PC-3 (cell line): Measurements from ENCODE around the gene LNX1. TPM values are rescaled to one million over a fixed set of nuclear protein-coding genes. Genes with fewer than 3 reads are reported as not detected.

Experiments used
- ATAC-seq: fragments of 200-7000 bp; cut with Tn5 transposase; 2 replicates; pipeline ENCODE4 v1.9.1; 2020; ENCODE audit warnings: mild to moderate bottlenecking, moderate library complexity
- BruUV-seq: library from RNA; stranded (reverse); fragments of 400-500 nt; replicated peaks from 2 replicates; lab custom pipeline; 2021; lab: Mats Ljungman, UMichigan
- CTCF ChIA-PET: fragments of 300-600 bp; sonication (Branson Sonifier 250); formaldehyde crosslinking; loops from one replicate; lab custom pipeline; 2022; ENCODE audit warnings: antibody characterized with exemption; lab: Charles Lee
- POLR2A ChIA-PET: fragments of 300-600 bp; sonication (Branson Sonifier 250); formaldehyde crosslinking; loops from one replicate; lab custom pipeline; 2022; ENCODE audit warnings: antibody characterized with exemption; ENCODE audit not compliant: unreplicated experiment; lab: Charles Lee
- DNase-seq: peaks from one replicate; pipeline ENCODE4 v3.0.0-alpha.2; 2015
- H2AFZ ChIP-seq: fragments of 300-600 bp; sonication (generic); 2 replicates; pipeline ENCODE4 v1.6.0; 2016; ENCODE audit warnings: antibody characterized with exemption, low read length
- H3F3A ChIP-seq: fragments of 300-600 bp; sonication (generic); one replicate; pipeline ENCODE4 v1.6.0; 2017; ENCODE audit warnings: antibody characterized with exemption, low read length, control low read depth, mild to moderate bottlenecking; ENCODE audit not compliant: unreplicated experiment
- H3K27ac ChIP-seq: fragments of 300-600 bp; sonication (generic); 2 replicates; pipeline ENCODE4 v1.5.1; 2016; ENCODE audit warnings: mild to moderate bottlenecking, low read length
- H3K27me3 ChIP-seq: fragments of 300-600 bp; sonication (generic); 2 replicates; pipeline ENCODE4 v1.6.1; 2016; ENCODE audit warnings: low read length, mixed read lengths
- H3K36me3 ChIP-seq: fragments of 300-600 bp; sonication (generic); 2 replicates; pipeline ENCODE4 v1.6.1; 2016; ENCODE audit warnings: low read depth, mixed run types, low read length, mixed read lengths
- H3K4me1 ChIP-seq: fragments of 300-600 bp; sonication (generic); 2 replicates; pipeline ENCODE4 v1.5.1; 2016; ENCODE audit warnings: low read length; ENCODE audit not compliant: insufficient read depth
- H3K4me2 ChIP-seq: fragments of 300-600 bp; sonication (generic); 2 replicates; pipeline ENCODE4 v1.6.0; 2016; ENCODE audit warnings: low read length
- H3K4me3 ChIP-seq: fragments of 300-600 bp; sonication (generic); 2 replicates; pipeline ENCODE4 v1.5.1; 2016; ENCODE audit warnings: mild to moderate bottlenecking, low read length, mixed read lengths
- H3K79me2 ChIP-seq: fragments of 300-600 bp; sonication (generic); 2 replicates; pipeline ENCODE4 v1.6.1; 2017; ENCODE audit warnings: low read length, mixed read lengths
- H3K9ac ChIP-seq: fragments of 300-600 bp; sonication (generic); 2 replicates; pipeline ENCODE4 v1.6.0; 2016; ENCODE audit warnings: mild to moderate bottlenecking, low read length
- H3K9me2 ChIP-seq: fragments of 300-600 bp; sonication (generic); replicated peaks from 2 replicates; pipeline ENCODE4 v1.6.1; 2016; ENCODE audit warnings: mixed run types, low read length, mixed read lengths
- H3K9me3 ChIP-seq: fragments of 300-600 bp; sonication (generic); 2 replicates; pipeline ENCODE4 v1.6.1; 2016; ENCODE audit warnings: low read length, mixed read lengths
- H4K20me1 ChIP-seq: fragments of 300-600 bp; sonication (generic); 2 replicates; pipeline ENCODE4 v1.6.1; 2016; ENCODE audit warnings: low read length, mixed read lengths
- CTCF ChIP-seq: fragments of 300-600 bp; sonication (generic); conservative IDR thresholded peaks from 2 replicates; pipeline ENCODE4 v1.5.1; 2017; ENCODE audit warnings: antibody characterized with exemption, low read depth, mild to moderate bottlenecking, low read length
- EZH2 ChIP-seq: fragments of 300-600 bp; sonication (generic); IDR thresholded peaks from one replicate; pipeline ENCODE4 v1.6.1; 2017; ENCODE audit warnings: antibody characterized with exemption, mild to moderate bottlenecking, low read length; ENCODE audit not compliant: unreplicated experiment
- EZH2phosphoT487 ChIP-seq: fragments of 300-600 bp; sonication (generic); IDR thresholded peaks from 2 replicates; pipeline ENCODE4 v1.6.1; 2018; ENCODE audit warnings: mild to moderate bottlenecking, antibody characterized with exemption, low read length, borderline replicate concordance
- intact Hi-C: fragments of 100-400 bp; cut with micrococcal nuclease; formaldehyde crosslinking; loops from 2 replicates; pipeline ENCODE4 v1.9.0; 2023
- total RNA-seq: library from RNA; depleted of rRNA; stranded (reverse); fragments of >200 nt; gene quantifications from 2 replicates; pipeline ENCODE4 v1.2.3, GENCODE V29; 2014

LNX1 gene
- total RNA-seq, 1 experiment from 2014 or later: 2.8 TPM

GRCh38 chr4:53576071-53576617 is 15.1 kb downstream of the LNX1 start:
- DNase-seq: peak; percentile 22
- H3K9ac ChIP-seq: peak overlapping the region; percentile 24; the same call in 1 of the 2 replicates
- no peak for TF ChIP-seq CTCF
- H3K9me2 ChIP-seq: no peaks in the 10 kb centered on the region
- H3K27me3 ChIP-seq: no peaks in the 10 kb centered on the region
- ChIA-PET CTCF (interaction anchor here (0.7 kb wide), 1 partner anchor 126 kb away, joined by 3 read pairs; no protein-coding TSS in a partner anchor), POLR2A (no interaction called here)
- H2AFZ ChIP-seq: no peak overlapping the region
- no peaks in the 10 kb centered on the region for H4K20me1 ChIP-seq
- intact Hi-C loops: loop anchor here (2.0 kb wide), 2 partner anchors 17 to 33 kb away; no protein-coding TSS in a partner anchor
- no peak overlapping the region for H3K4me3 ChIP-seq
- H3K4me1 ChIP-seq: peaks cover 42% of the 10 kb centered on the region
- peak overlapping the region; percentile 59 for H3K4me2 ChIP-seq
- no peaks in the 10 kb centered on the region for H3K79me2 ChIP-seq
- BruUV-seq: no TSS peak
- H3K36me3 ChIP-seq: no peaks in the 10 kb centered on the region
- peak overlapping the region; percentile 81 for H3K27ac ChIP-seq
- ATAC-seq: peak; percentile 21
- peaks cover 3% of the 10 kb centered on the region for H3F3A ChIP-seq
- H3K9me3 ChIP-seq: no peaks in the 10 kb centered on the region

- POLR2A ChIA-PET: no interaction called here
- intact Hi-C loops: no loop called here
- H3K27ac ChIP-seq: no peak overlapping the region
Measured at GRCh38 chr4:53575552-53575951, 15.7 kb downstream of the LNX1 start.

More at GRCh38 chr4:53575552-53575951, 15.7 kb downstream of the LNX1 start:
- Histone ChIP-seq H3K4me3 (no peak overlapping the region), H3K27me3 (no peaks in the 10 kb centered on the region), H4K20me1 (no peaks in the 10 kb centered on the region), H3K79me2 (no peaks in the 10 kb centered on the region), H3K9me2 (no peaks in the 10 kb centered on the region), H3K36me3 (no peaks in the 10 kb centered on the region), H3K4me1 (peaks cover 42% of the 10 kb centered on the region), H3K4me2 (no peak overlapping the region; the same call in 1 of the 2 replicates), H2AFZ (no peak overlapping the region), H3K9me3 (no peaks in the 10 kb centered on the region), H3K9ac (no peak overlapping the region), H3F3A (peaks cover 3% of the 10 kb centered on the region)
- ATAC-seq (no peak), DNase-seq (no peak)
- no TSS peak for BruUV-seq
- TF ChIP-seq EZH2: no peak
- TF ChIP-seq CTCF: no peak
- TF ChIP-seq EZH2phosphoT487: no peak
- CTCF ChIA-PET: interaction anchor here (0.5 kb wide), 1 partner anchor 1600 kb away, joined by 3 read pairs; no protein-coding TSS in a partner anchor
